Peyer's patch (tissue), 4 donors: ENCODE results near the gene AK6. TPM values are rescaled to one million over a fixed set of nuclear protein-coding genes. Genes with fewer than 3 reads are reported as not detected.

Source experiments
- DNase-seq, 3 donors: peaks; one replicate each; pipeline ENCODE4 v3.0.0-alpha.2; 2017 to 2019
- H3K27ac ChIP-seq, 4 donors: fragments of 200-600 bp; sonication (generic); one replicate each; pipeline ENCODE4 v1.5.1; 2016 to 2019
- H3K27me3 ChIP-seq, 2 donors: fragments of 200-600 bp; sonication (generic); one replicate each; pipeline ENCODE4 v1.5.1; 2019
- H3K36me3 ChIP-seq, 3 donors: fragments of 200-600 bp; sonication (generic); one replicate each; pipeline ENCODE4 v1.5.1; 2016 to 2019
- H3K4me1 ChIP-seq, 4 donors: fragments of 200-600 bp; sonication (generic); one replicate each; pipeline ENCODE4 v1.5.1; 2016 to 2019
- H3K4me3 ChIP-seq, 4 donors: fragments of 200-600 bp; sonication (generic); 1 replicate in 3 of 4; 2 replicates in 1 of 4; pipeline ENCODE4 v1.5.1; 2016 to 2019; ENCODE audit warnings: mild to moderate bottlenecking in 1 of 4
- H3K9me3 ChIP-seq, 4 donors: fragments of 200-600 bp; sonication (generic); one replicate each; pipeline ENCODE4 v1.5.1; 2016 to 2019; ENCODE audit warnings: mild to moderate bottlenecking in 1 of 4
- POLR2A ChIP-seq, 2 donors: fragments of 450-650 bp; IDR thresholded peaks; one replicate each; pipeline ENCODE4 v1.5.1; 2017; ENCODE audit warnings: antibody characterized with exemption in 2 of 2, mild to moderate bottlenecking in 2 of 2, moderate library complexity in 2 of 2
- total RNA-seq, 4 donors: library from RNA; depleted of rRNA; stranded (reverse); fragments of >200 nt; gene quantifications; one replicate each; pipeline ENCODE4 v1.1.0, GENCODE V29; 2016
- TF ChIP-seq, protein P1 (sequence below), 6 experiments: fragments of 450-650 bp in 4 of 6; fragments of 200-600 bp in 2 of 6; sonication (generic) in 1 of 6; IDR thresholded peaks; one replicate each; pipeline ENCODE4 v1.5.1; 2017 to 2019; ENCODE audit warnings: antibody characterized with exemption in 6 of 6, mild to moderate bottlenecking in 3 of 6, moderate library complexity in 1 of 6

AK6 gene
- total RNA-seq, 4 donors from 2014 or later = 5.0 to 31.0 (median 10.9) TPM

DNA sequence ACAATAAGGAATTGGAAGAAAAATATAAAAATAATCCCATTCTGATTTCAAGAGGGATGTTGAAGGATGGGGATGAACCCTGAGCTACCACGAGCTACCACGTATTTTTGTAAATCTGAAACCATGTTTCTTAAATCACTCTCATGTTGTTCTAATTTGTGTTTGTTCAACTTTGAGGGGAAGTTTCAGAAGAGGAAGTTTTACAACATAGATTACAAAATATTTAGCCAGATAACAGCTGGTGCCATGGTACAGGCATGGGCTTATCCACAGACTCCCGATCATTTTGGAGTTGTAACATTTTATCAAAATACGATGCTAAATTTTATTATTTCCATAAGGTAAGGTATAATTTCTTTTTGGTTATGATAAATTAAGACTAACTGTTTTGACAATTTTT is 51.9 kb downstream of the AK6 start:
- no peak overlapping the region for H3K27ac ChIP-seq

DNA sequence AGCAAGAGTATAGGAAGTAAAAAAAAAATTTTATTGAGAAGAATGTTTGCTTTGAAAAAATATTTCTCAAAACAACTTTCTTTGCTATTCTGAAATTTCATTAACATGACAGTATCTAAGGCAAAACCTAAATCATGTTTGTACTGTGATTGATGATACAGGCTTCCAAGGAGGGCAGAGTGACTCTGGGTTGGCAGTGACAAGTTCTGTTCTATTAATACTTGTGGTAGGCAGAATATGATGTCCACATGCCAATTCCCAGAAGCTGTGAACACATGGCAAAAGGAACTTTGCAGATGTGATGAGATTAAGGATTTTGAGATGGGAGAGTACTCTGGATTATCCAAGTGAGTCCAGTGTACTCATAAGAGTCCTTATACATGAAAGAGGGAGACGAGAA is 53.3 kb downstream of the AK6 start:
- no peak for TF ChIP-seq POLR2A (IDR thresholded peaks at IDR 0.05)
- TF ChIP-seq, protein P1, sequence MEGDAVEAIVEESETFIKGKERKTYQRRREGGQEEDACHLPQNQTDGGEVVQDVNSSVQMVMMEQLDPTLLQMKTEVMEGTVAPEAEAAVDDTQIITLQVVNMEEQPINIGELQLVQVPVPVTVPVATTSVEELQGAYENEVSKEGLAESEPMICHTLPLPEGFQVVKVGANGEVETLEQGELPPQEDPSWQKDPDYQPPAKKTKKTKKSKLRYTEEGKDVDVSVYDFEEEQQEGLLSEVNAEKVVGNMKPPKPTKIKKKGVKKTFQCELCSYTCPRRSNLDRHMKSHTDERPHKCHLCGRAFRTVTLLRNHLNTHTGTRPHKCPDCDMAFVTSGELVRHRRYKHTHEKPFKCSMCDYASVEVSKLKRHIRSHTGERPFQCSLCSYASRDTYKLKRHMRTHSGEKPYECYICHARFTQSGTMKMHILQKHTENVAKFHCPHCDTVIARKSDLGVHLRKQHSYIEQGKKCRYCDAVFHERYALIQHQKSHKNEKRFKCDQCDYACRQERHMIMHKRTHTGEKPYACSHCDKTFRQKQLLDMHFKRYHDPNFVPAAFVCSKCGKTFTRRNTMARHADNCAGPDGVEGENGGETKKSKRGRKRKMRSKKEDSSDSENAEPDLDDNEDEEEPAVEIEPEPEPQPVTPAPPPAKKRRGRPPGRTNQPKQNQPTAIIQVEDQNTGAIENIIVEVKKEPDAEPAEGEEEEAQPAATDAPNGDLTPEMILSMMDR (IDR thresholded peaks at IDR 0.05) = no peak
- H3K4me3 ChIP-seq = no peak overlapping the region
- DNase-seq = no peak
- H3K27ac ChIP-seq = no peak overlapping the region
- H3K9me3 ChIP-seq = no peaks in the 10 kb centered on the region
- H3K36me3 ChIP-seq = peaks cover 0 to 59% (median 0%) of the 10 kb centered on the region in 3 donors
- no peaks in the 10 kb centered on the region for H3K27me3 ChIP-seq
- H3K4me1 ChIP-seq = no peaks in the 10 kb centered on the region

More for the DNA sequence above, 51.9 kb downstream of the AK6 start:
- Histone ChIP-seq H3K4me1 (no peaks in the 10 kb centered on the region), H3K27me3 (no peaks in the 10 kb centered on the region), H3K36me3 (peaks cover 0 to 47% (median 0%) of the 10 kb centered on the region in 3 donors), H3K4me3 (no peak overlapping the region), H3K9me3 (no peaks in the 10 kb centered on the region)
- no peak for DNase-seq
- no peak for TF ChIP-seq POLR2A (IDR thresholded peaks at IDR 0.05)
- TF ChIP-seq, protein P1 (IDR thresholded peaks at IDR 0.05) = no peak

DNA sequence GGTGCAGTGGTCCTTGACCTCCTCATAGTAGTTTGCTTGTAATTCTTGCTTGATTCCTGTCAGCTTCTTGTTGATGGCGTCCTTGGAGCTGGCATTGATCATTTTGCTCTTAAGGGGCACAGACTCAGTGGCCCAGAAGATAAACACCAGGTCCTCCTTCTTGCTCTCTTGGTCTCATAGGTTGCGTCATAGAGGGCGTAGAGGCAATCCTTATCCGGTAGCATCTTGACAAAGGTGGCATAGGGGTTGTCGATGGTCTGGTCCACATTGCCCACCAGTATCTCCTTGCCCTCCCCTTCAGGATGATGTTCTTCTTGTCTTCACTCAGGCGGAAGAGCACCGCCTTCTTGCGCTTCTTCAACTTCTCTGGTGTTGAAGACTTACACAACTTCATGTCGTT is 55.9 kb downstream of the AK6 start:
- no peak overlapping the region for H3K27ac ChIP-seq
- H3K4me1 ChIP-seq = no peaks in the 10 kb centered on the region
- H3K27me3 ChIP-seq = no peaks in the 10 kb centered on the region
- H3K9me3 ChIP-seq = peaks cover 0 to 4% (median 0%) of the 10 kb centered on the region in 4 donors
- H3K4me3 ChIP-seq = no peak overlapping the region
- TF ChIP-seq, protein P1 (IDR thresholded peaks at IDR 0.05) = no peak
- no peak for TF ChIP-seq POLR2A (IDR thresholded peaks at IDR 0.05)
- no peak for DNase-seq
- peaks cover 0 to 56% (median 0%) of the 10 kb centered on the region in 3 donors for H3K36me3 ChIP-seq

DNA sequence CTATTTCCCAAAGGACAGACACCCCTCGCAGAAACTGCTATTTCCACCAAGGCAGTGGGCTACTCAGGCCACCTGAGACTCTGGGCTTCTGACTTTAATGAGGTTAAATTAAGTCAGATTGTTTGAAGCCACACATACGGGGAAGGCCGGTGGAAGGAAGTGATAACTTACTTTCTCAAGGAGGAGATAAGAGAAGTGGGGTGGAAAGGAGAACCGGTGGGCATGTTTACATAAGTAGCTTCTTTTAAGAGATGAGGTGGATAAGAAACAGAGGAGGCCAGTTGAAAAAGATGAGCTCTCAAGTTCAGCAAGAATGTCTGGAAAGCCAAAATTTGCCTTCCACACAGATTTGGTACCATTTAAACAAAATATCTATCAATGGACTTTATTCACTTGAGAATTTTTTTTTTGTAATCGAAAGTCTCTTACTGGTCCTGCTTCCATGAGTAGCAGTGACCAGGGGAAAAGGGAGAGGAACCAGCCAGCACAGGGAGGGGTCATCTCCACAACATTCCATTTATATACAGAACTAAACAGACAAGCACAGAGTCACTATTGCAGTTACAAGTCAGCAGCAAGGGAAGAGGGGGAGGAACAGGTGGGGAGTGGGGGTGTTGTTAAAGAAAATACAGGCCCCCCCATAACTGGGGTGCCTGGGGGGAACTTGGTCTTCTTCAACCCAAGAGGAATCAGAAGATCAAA is 56.7 kb downstream of the AK6 start:
- TF ChIP-seq POLR2A (IDR thresholded peaks at IDR 0.05) = no peak
- TF ChIP-seq, protein P1 (IDR thresholded peaks at IDR 0.05) = no peak
- Histone ChIP-seq H3K36me3 (peaks cover 0 to 59% (median 0%) of the 10 kb centered on the region in 3 donors), H3K4me1 (no peaks in the 10 kb centered on the region), H3K9me3 (peaks cover 0 to 4% (median 0%) of the 10 kb centered on the region in 4 donors), H3K27ac (no peak overlapping the region), H3K4me3 (no peak overlapping the region), H3K27me3 (no peaks in the 10 kb centered on the region)
- DNase-seq = no peak

DNA sequence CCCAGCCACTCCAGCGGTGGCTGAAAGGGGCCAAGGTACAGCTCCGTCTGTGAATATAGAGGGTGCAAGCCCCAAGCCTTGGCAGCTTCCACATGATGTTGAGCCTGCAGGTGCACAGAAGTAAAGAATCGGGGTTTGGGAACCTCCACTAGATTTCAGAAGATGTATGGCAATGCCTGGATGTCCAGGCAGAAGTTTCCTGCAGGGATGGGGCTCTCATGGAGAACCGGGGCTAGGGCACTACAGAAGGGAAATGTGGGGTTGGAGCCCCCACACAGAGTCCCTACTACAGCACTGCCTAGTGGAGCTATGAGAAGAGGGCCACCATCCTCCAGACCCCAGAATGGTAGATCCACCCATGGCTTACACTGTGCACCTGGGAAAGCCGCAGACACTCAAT is 59.9 kb downstream of the AK6 start:
- Histone ChIP-seq H3K4me3 (no peak overlapping the region), H3K27me3 (no peaks in the 10 kb centered on the region), H3K4me1 (no peaks in the 10 kb centered on the region), H3K27ac (no peak overlapping the region), H3K9me3 (peaks cover 0 to 4% (median 0%) of the 10 kb centered on the region in 4 donors), H3K36me3 (peaks cover 0 to 72% (median 0%) of the 10 kb centered on the region in 3 donors)
- no peak for DNase-seq
- TF ChIP-seq POLR2A (IDR thresholded peaks at IDR 0.05) = no peak
- TF ChIP-seq, protein P1 (IDR thresholded peaks at IDR 0.05) = no peak
